HL-60/S4 (cell line): ENCODE results near the gene RASGEF1C.

ENCODE experiments used
- in situ Hi-C: fragments of 300-500 bp; cut with MboI; formaldehyde crosslinking; loops from 2 replicates; pipeline ENCODE4 v1.14.3; 2022; ENCODE audit warnings: low sequenced_read_pairs

RASGEF1C gene

DNA sequence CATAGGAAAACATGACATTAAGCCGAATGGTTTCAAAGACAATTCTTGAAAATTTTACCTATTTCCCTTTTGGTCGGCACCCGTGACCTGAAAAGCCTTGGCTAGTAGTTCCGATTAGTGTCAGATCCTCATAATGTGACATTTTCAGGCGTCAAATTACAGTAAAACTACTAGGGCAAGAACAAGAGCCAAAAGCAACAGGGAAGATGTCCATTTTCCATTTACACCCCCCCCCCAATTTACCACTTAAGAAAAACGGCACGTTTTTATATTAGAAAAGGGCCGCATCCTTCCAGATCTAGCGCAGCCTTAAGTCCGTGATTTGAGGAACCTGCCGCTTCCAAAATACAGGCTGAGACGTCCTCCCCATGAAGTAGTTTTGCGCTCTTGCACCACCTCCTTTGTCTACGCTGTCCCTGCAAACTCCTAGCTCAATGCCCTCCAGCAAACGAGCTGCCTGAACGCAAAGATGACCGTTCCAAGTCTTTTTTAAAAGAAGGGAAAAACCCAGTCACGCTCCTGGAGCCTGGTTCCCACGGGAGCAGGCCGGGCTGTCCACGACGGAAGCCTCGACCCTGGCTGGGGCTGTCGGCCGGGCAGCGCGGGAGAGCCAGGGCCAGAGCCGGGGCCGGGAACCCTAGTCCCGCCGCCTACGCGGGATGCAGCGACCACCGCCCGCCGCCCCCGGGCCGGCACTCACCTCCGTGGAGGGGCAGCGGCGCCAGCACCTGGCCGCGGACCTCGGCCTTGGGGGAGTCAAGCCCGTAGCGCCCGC, 138.1 kb downstream of the RASGEF1C start:
- in situ Hi-C loops = no loop called here

DNA sequence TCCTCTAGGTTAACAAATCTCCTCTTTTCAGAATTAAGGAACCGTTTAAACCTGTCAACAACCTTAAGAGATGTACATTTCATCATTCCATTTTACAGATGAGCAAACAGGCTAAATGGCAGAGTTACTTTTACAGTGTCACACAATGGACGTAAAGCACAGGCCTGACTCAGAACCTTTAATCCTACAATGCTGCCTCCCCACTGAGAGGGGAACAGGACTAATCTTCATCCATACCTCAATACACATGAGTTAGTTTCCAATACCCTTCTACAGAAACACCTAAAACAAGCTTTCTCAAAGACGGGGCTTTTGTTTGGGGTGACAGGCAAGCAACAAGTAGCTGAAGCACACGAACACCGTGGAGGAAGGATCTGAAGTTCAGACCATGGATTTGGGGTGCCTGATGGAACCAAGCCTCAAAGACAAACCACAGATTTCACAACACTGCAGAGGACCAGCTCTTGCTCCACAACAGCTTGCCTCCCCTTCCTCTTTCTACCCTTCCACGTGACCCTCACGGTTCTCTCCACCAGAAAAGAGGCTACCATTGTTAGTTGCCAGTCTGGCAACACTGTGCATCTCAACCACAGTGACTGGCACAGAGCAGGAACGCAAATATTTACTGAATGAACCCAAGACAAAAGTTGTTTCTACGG, 139.3 kb downstream of the RASGEF1C start:
- in situ Hi-C loops = no loop called here

DNA sequence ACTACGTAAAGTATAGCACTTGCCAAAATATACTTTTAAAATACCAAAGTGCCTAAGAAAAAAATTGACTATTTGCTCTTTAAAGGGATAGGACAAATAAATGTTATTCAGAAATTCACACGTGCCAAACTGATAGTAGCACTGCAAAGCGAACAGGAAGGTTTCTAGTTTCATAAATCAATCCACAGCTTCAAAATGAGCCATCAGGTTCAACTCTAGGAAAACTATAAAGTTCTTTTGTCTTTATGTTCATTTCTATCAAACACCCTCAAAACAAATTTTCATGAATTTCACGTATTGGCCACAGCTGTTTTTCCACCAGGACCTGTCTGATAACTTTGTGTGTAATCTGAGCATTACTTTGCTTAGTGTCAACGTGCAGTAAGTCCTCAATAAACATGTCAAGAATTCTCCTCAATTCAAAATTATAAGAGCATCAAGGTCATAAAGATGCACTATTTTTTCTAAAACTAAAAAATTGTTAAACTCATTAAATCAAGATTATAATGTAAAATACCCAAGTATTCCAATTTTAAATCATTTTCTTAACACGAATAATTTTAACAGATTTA, 140.4 kb downstream of the RASGEF1C start:
- in situ Hi-C loops = no loop called here

DNA sequence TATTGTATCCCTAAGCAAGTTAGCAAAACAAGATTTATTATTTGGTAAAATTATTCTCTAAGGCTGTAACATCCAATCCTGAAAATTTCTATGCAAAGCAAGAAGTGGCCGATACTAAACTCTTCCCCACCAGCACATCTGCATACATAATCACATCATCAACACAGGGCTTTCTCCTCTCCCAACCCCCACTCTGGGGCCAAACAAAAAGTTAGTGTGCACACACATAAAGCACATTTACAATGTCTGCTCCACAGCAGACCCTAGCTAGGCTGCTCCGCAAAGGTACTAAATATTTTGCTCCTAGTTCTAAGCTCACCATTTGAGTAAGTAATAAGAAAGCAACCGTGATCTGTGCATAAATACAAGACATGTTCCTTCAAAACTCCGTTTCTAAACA, 141.0 kb downstream of the RASGEF1C start:
- in situ Hi-C loops = no loop called here

DNA sequence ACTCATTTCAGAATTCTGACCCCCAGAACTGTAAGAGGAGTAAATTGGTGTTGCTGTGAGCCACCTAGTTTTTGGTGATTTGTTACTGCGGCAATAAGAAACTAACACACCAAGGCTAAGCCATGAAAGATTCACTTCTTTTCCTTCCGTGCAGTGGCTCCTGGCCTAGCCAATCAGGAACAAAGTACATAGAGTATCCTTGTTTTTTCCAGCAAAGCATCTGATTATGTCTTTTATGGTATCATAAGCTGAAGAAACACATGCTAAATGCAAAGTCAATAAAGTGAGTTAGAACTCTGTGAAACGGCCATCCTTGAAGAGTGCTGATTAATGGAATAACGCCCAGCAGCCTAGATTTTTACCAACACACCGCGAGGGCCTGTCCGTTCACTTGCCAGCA, 148.8 kb downstream of the RASGEF1C start:
- in situ Hi-C loops = no loop called here

DNA sequence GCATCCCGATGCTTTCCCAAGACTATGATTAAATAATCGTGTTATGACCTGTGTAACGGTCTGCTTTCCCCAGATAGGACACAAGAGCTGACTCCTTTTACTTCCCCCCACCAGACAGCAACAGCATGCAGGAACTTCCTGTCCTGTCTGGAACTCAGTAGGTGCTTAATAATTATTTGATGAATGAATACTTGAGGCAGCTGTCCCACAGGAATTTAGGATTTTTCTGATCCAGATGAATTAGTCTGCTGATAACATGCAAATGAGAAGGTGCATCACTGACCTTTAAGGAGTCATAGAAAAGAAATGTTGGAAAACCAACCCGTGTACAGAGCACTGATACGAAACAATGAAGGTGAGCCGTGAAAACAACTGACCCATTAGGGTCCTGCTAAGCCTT, 149.7 kb downstream of the RASGEF1C start:
- in situ Hi-C loops = no loop called here

DNA sequence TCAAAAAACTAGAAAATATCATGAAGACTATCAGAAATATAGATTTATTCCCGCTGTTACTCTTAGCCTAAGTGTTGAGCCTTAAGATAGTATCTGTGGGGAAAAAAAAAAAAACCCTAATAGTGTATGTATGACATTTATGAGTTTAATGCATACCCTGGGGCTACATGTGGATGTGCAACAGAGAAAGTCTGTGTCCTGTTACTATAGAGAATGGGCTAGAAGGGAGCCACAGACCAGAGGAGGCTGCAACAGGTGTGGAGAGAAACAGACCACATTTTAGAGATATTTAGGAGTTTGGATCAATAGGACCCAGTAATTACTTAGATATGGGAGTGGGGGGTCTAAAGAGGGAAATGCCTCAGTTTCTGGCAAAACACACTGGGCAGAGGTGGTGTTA, 152.9 kb downstream of the RASGEF1C start:
- in situ Hi-C loops = no loop called here

DNA sequence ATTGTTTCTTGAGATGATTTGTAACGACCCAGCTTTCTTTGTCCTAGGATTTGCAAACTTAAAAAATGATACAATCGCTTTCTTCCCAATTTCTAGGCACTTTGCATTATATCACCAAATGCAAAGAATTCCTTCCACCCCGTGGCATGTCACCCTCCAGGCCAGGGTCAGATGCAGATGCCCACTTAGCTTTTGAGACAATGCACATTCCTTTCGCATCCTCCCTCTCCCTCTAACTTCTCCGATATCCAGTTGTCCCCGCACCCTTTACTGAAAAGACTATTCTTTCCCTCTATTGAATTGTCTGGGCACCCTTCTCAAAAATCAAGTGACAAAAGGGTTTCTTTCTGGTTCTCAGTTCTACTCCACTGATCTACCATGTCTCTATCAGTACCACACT, 154.8 kb downstream of the RASGEF1C start:
- in situ Hi-C loops = no loop called here

DNA sequence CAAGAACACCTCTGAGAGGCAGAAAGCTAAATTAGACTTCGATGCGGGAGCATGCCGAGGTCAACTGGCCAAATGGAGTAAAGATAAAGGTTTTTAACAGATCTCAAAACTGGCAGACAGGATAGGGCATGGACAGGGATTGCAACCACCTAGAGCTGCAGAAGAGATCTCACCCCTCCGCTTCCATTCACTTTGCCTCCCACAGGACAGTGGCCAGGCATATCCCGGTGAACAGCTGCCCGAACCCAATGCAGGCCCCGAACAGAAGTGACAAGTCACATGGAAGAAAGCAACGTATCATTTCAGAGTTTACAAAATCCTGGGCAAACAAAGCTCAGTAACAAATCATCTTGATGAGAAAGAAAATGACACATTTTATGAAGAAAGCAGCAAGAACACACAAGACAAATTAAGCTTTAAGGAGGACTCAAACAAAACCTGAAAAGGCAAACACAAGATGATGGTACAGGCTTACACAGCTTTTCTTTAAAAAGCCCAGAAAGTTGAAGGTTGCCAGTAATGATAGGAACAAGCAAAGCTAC, 155.9 kb downstream of the RASGEF1C start:
- in situ Hi-C loops = no loop called here

DNA sequence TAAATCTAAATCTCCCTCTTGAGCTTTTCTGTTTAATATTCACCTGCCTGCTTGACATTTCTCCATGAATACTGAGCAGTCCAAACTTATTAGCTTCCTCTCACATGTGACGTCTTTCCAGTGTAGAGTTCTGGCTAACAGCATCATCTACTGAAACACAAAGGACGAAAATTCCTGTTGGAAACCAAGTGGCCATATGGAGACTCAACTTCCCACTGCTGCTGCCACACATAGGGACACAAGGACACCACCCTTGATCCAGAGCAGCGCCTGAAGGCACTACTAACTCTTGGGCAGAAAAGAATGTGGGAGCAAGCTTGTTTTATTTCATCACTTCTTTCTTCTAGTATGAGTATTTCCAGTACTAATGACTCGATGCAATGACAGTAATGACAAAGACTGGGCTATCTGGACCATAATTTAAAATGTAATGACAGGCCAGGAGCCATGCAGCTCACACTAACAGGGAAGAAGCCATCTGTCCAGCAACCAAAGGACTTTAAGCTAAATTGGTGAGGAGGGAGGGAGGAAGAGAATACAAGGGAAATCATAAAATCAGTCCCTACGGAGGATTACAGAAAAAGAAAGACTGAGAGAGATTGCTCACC, 156.7 kb downstream of the RASGEF1C start:
- in situ Hi-C loops = no loop called here
